HepG2 (cell line): ENCODE results near the gene PIM3. TPM values are rescaled to one million over a fixed set of nuclear protein-coding genes. Genes with fewer than 3 reads are reported as not detected.

ENCODE experiments used
- ARID2 ChIP-seq: sonication (generic); formaldehyde crosslinking; IDR thresholded peaks from 2 replicates; pipeline ENCODE4 v1.8.1; 2022; ENCODE audit warnings: mild to moderate bottlenecking, missing genetic modification reagents, borderline replicate concordance
- DMAP1 ChIP-seq: IDR thresholded peaks from 2 replicates; pipeline ENCODE4 v1.6.1; 2016
- FOXP1 ChIP-seq, 2 experiments: fragments of 450-650 bp in 1 of 2; IDR thresholded peaks; 2 replicates each; pipeline ENCODE4 v1.6.1; 2017 to 2018; ENCODE audit warnings: antibody characterized with exemption in 1 of 2
- IRX3 ChIP-seq: sonication (generic); formaldehyde crosslinking; IDR thresholded peaks from 2 replicates; pipeline ENCODE4 v1.8.1; 2023; ENCODE audit warnings: mild to moderate bottlenecking, low read depth, missing genetic modification reagents, borderline replicate concordance
- JUNB ChIP-seq: sonication (generic); formaldehyde crosslinking; IDR thresholded peaks from 2 replicates; pipeline ENCODE4 v1.8.0; 2022; ENCODE audit warnings: missing genetic modification reagents, mild to moderate bottlenecking, borderline replicate concordance
- MIER2 ChIP-seq: IDR thresholded peaks from 2 replicates; pipeline ENCODE4 v1.6.1; 2016; ENCODE audit warnings: missing biosample characterization, missing genetic modification reagents
- MLLT10 ChIP-seq: sonication (generic); formaldehyde crosslinking; IDR thresholded peaks from 2 replicates; pipeline ENCODE4 v1.4.0; 2020; ENCODE audit warnings: missing genetic modification reagents
- NR2F2 ChIP-seq: IDR thresholded peaks from 2 replicates; pipeline ENCODE4 v1.6.1; 2012; ENCODE audit warnings: low read depth, inconsistent platforms, borderline replicate concordance
- PRDM4 ChIP-seq: sonication (generic); formaldehyde crosslinking; IDR thresholded peaks from 2 replicates; pipeline ENCODE4 v1.9.0; 2021; ENCODE audit warnings: missing genetic modification reagents, borderline replicate concordance
- TBX3 ChIP-seq: fragments of 450-650 bp; IDR thresholded peaks from 2 replicates; pipeline ENCODE4 v1.6.1; 2017; ENCODE audit warnings: antibody characterized with exemption, mild to moderate bottlenecking, inconsistent platforms, borderline replicate concordance
- ZBTB10 ChIP-seq: sonication (generic); formaldehyde crosslinking; IDR thresholded peaks from 2 replicates; pipeline ENCODE4 v1.4.0; 2020; ENCODE audit warnings: missing genetic modification reagents, borderline replicate concordance
- ZBTB3 ChIP-seq: sonication (generic); formaldehyde crosslinking; IDR thresholded peaks from 2 replicates; pipeline ENCODE4 v1.4.0; 2020; ENCODE audit warnings: low read depth, mild to moderate bottlenecking, moderate library complexity, missing genetic modification reagents, borderline replicate concordance
- ZBTB43 ChIP-seq: sonication (generic); formaldehyde crosslinking; conservative IDR thresholded peaks from 2 replicates; pipeline ENCODE4 v1.4.0; 2020; ENCODE audit warnings: missing genetic modification reagents
- ZFY ChIP-seq: sonication (generic); formaldehyde crosslinking; IDR thresholded peaks from 2 replicates; pipeline ENCODE4 v1.4.0; 2020; ENCODE audit warnings: missing genetic modification reagents
- ZIK1 ChIP-seq: sonication (generic); formaldehyde crosslinking; IDR thresholded peaks from 2 replicates; pipeline ENCODE4 v1.5.0; 2020; ENCODE audit warnings: mild to moderate bottlenecking, low read depth, missing genetic modification reagents, borderline replicate concordance
- ZKSCAN1 ChIP-seq: fragments of 150-350 bp; IDR thresholded peaks from 2 replicates; pipeline ENCODE4 v1.6.1; 2014; ENCODE audit warnings: low read length
- ZNF329 ChIP-seq: sonication (generic); formaldehyde crosslinking; IDR thresholded peaks from 2 replicates; pipeline ENCODE4 v1.9.0; 2021; ENCODE audit warnings: low read depth, mild to moderate bottlenecking, missing genetic modification reagents
- ZNF337 ChIP-seq: sonication (generic); formaldehyde crosslinking; IDR thresholded peaks from 2 replicates; pipeline ENCODE4 v1.5.1; 2020; ENCODE audit warnings: missing genetic modification reagents, low read depth, mild to moderate bottlenecking, borderline replicate concordance
- ZNF446 ChIP-seq: sonication (generic); formaldehyde crosslinking; IDR thresholded peaks from 2 replicates; pipeline ENCODE4 v1.5.0; 2020; ENCODE audit warnings: mild to moderate bottlenecking, missing genetic modification reagents
- ZNF503 ChIP-seq: sonication (generic); formaldehyde crosslinking; IDR thresholded peaks from 2 replicates; pipeline ENCODE4 v1.4.0; 2020; ENCODE audit warnings: missing genetic modification reagents
- ZNF530 ChIP-seq: sonication (generic); formaldehyde crosslinking; IDR thresholded peaks from 2 replicates; pipeline ENCODE4 v1.5.0; 2020; ENCODE audit warnings: low read depth, mild to moderate bottlenecking, missing genetic modification reagents
- ZNF557 ChIP-seq: sonication (generic); formaldehyde crosslinking; IDR thresholded peaks from 2 replicates; pipeline ENCODE4 v1.4.0; 2020; ENCODE audit warnings: missing genetic modification reagents
- polyA plus RNA-seq, 8 experiments: library from polyadenylated mRNA; depleted of rRNA in 3 of 8; stranded (reverse) in 7 of 8; unstranded in 1 of 8; fragments of >200 nt; fragmentation: Illumina TruSeq in 4 of 8; extraction: Trizol in 4 of 8; gene quantifications; 2 replicates each; pipeline versions ENCODE4 v1.2.1 to v1.2.3, GENCODE V29; 2011 to 2016; ENCODE audit warnings: low read depth in 4 of 8, missing spikeins in 1 of 8, mixed read lengths in 1 of 8; ENCODE audit not compliant: insufficient read depth in 1 of 8
- total RNA-seq, 5 experiments: library from RNA; depleted of rRNA; stranded (reverse); fragments of >200 nt; fragmentation: Illumina TruSeq; extraction: Trizol; gene quantifications; 2 replicates each; pipeline ENCODE4 v1.2.3, GENCODE V29; 2016; ENCODE audit warnings: low read depth in 1 of 5

Gene PIM3
- total and polyA plus RNA-seq, 2 of the 13 experiments (the other 11 are each of a cell fraction or from before 2014, with no cell fraction given), result 21.6 to 31.2 TPM

DNA sequence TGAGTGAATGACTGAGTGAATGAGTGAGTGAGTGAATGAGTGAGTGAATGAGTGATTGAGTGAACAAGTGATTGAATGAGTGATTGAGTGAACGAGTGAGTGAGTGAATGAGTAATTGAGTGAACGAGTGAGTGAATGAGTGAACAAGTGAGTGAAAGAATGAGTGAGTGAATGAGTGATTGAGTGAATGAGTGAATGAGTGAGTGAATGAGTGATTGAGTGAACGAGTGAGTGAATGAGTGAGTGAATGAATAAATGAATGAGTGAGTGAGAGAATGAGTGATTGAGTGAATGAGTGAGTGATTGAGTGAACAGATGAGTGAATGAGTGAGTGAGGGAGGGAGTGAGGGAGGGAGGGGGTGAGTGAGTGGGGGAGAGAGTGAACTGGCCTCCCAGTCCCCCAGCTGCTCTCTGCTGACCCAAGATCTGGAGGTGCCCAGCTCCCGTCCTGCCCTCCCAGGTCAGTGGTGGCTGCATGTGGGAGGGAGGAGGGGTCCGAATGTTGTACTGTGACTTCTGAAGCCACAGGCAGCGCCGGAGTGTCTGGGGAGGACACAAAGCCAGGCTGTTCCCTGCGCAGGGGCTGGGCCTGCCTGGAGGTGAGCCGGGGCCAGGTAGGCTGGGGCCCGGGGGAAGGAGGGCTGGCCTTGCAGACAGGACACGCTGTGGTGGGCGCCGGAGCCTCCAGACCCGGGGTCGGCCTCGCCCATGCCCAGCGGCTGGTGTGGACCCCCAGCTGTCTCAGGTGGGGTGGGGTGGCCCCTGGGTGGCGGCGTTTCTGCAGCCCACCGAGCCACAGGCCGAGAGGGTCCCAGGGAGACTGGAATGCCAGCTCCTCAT lies 17.8 kb upstream of the PIM3 start (continued):
- TF ChIP-seq ZIK1 (CRISPR knock-in tag) (no peak), NR2F2 (no peak; the same call in 1 of the 2 replicates), ARID2 (CRISPR knock-in tag) (no peak), ZFY (CRISPR knock-in tag) (peak; percentile 85), ZNF337 (CRISPR knock-in tag) (no peak), ZNF530 (CRISPR knock-in tag) (no peak), ZBTB43 (CRISPR knock-in tag) (0 out of 2 replicates have a peak, but pooled peaks have one; percentile 38), ZNF503 (CRISPR knock-in tag) (no peak), ZBTB3 (CRISPR knock-in tag) (peak; percentile 96), PRDM4 (CRISPR knock-in tag) (no peak), ZBTB10 (CRISPR knock-in tag) (no peak), MLLT10 (CRISPR knock-in tag) (no peak), ZNF557 (CRISPR knock-in tag) (no peak), FOXP1 (IDR thresholded peaks at IDR 0.05) (no peak), FOXP1 (CRISPR knock-in tag; IDR thresholded peaks at IDR 0.05) (no peak), TBX3 (no peak), ZNF446 (CRISPR knock-in tag) (no peak), DMAP1 (CRISPR knock-in tag) (no peak), MIER2 (CRISPR knock-in tag) (no peak), ZNF329 (CRISPR knock-in tag) (no peak), IRX3 (no peak), ZKSCAN1 (no peak), JUNB (CRISPR knock-in tag) (no peak)
